ENCODE measurements around the gene KCP.

DNA sequence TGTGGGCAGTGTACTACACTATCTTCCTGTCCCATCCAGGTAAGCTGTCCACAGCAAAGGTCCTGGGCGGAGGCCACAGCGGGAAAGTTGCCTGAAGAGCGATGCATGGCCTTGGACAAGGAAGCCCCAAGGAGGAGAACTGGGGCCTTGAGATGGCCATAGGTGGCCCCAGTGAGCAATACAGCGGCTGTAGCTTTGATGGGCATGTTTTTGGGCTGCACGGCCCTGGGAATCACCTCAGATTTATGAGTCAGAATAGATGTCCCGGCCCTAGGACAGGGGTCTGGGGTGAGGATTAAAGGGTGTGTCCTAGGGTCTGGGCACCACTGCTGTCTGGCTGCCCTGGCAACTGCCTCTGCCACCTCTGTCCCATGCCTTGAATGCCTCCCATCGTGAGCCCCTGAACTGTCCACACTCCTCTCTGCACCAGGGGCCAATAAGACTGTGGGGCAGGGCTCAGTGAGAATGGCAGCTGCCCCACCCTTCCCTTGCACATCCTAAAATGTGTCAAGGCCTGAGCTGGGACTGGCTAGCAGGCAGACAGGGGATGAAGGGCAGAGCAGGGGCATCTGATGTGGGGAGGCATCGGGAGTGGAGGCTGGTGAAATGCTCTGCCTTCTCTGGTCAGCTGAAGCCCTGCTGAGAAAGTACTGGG, 17.8 kb upstream of the KCP start:
- TF ChIP-seq CTCF (conservative IDR thresholded peaks at IDR 0.05) (no peak), EZH2 (IDR thresholded peaks at IDR 0.05; ENCODE audit: low read depth) (no peak)

Measured in PC-9 (cell line).